GM19455 (cell line): Measurements from ENCODE around the gene GRB2.
"Not testable (repeated sequence)": the region's sequence is repeated elsewhere in the genome, so short reads cannot be mapped to it uniquely, and the experiment has no call there.

Experiments used
- ATAC-seq: cut with Tn5 transposase; IDR thresholded peaks from one replicate; pipeline ENCODE4 v1.9.1; 2021; ENCODE audit not compliant: unreplicated experiment

The GRB2 gene

GRCh38 chr17:75321506-75321905 lies 84.0 kb downstream of the GRB2 start:
- no peak for ATAC-seq

GRCh38 chr17:75319904-75320691 lies 85.4 kb downstream of the GRB2 start:
- peak; percentile 50 for ATAC-seq

- no peak for ATAC-seq
Measured at GRCh38 chr17:75318615-75319222, 86.8 kb downstream of the GRB2 start.

GRCh38 chr17:75318211-75318610 lies 87.3 kb downstream of the GRB2 start:
- ATAC-seq = no peak

GRCh38 chr17:75317671-75318070 lies 87.8 kb downstream of the GRB2 start:
- ATAC-seq = no peak

- no peak for ATAC-seq
Measured at GRCh38 chr17:75316253-75316652, 89.2 kb downstream of the GRB2 start.

GRCh38 chr17:75315541-75316243 lies 89.8 kb downstream of the GRB2 start:
- ATAC-seq = no peak

- ATAC-seq = no peak
Measured at GRCh38 chr17:75313941-75314551, 91.4 kb downstream of the GRB2 start.

- ATAC-seq = no peak
Measured at GRCh38 chr17:75308732-75309629, 96.5 kb downstream of the GRB2 start.

- no peak for ATAC-seq
Measured at GRCh38 chr17:75307957-75308731, 97.3 kb downstream of the GRB2 start.

GRCh38 chr17:75301502-75302206 lies 103.8 kb downstream of the GRB2 start:
- no peak for ATAC-seq

- ATAC-seq = no peak
Measured at GRCh38 chr17:75301049-75301448, 104.4 kb downstream of the GRB2 start.

- ATAC-seq = no peak
Measured at GRCh38 chr17:75300280-75300679, 105.2 kb downstream of the GRB2 start.

GRCh38 chr17:75295201-75296158 lies 110.0 kb downstream of the GRB2 start:
- peak; percentile 69 for ATAC-seq

- ATAC-seq = not testable (repeated sequence)
Measured at GRCh38 chr17:75292810-75293448, 112.5 kb downstream of the GRB2 start.

- no peak for ATAC-seq
Measured at GRCh38 chr17:75289832-75290337, 115.6 kb downstream of the GRB2 start.

- ATAC-seq = peak; percentile 87
Measured at GRCh38 chr17:75289115-75289831, 116.2 kb downstream of the GRB2 start, which contains the start of gene SLC25A19. Gene SLC25A19 (minus strand): TSS chr17:75289433. CDS start chr17:75286764, 2,669 bp downstream.
